GM12878 (cell line): ENCODE data around the gene C12orf56.

ENCODE experiments used
- BMI1 ChIP-seq: fragments of 450-650 bp; IDR thresholded peaks from 2 replicates; pipeline ENCODE4 v1.6.1; 2016; ENCODE audit warnings: mild to moderate bottlenecking, moderate library complexity, borderline replicate concordance
- CREM ChIP-seq: IDR thresholded peaks from 2 replicates; pipeline ENCODE4 v1.6.1; 2014; ENCODE audit warnings: antibody characterized with exemption, low read depth
- JUND ChIP-seq: IDR thresholded peaks from 2 replicates; pipeline ENCODE4 v1.6.1; 2012; ENCODE audit warnings: low read depth, mild to moderate bottlenecking, low read length, improper control_type of control experiment, moderate library complexity
- KDM1A ChIP-seq: fragments of 200-600 bp; sonication (generic); IDR thresholded peaks from 2 replicates; pipeline ENCODE4 v1.6.1; 2016; ENCODE audit warnings: borderline replicate concordance
- SIX5 ChIP-seq: IDR thresholded peaks from 2 replicates; pipeline ENCODE4 v1.6.1; 2011; ENCODE audit warnings: mild to moderate bottlenecking, low read depth, low read length, moderate library complexity; ENCODE audit not compliant: severe bottlenecking
- SPI1 ChIP-seq: IDR thresholded peaks from 2 replicates; pipeline ENCODE4 v1.6.1; 2011; ENCODE audit warnings: low read depth, mild to moderate bottlenecking, low read length, moderate library complexity, borderline replicate concordance; ENCODE audit not compliant: insufficient read depth
- TF ChIP-seq, protein P1 (sequence below): fragments of 450-650 bp; IDR thresholded peaks from 2 replicates; pipeline ENCODE4 v1.6.1; 2017; ENCODE audit warnings: mild to moderate bottlenecking
- TF ChIP-seq, protein P2 (sequence below): fragments of 450-650 bp; IDR thresholded peaks from 2 replicates; pipeline ENCODE4 v1.6.1; 2014; ENCODE audit warnings: mild to moderate bottlenecking
- TF ChIP-seq, protein P3 (sequence below), 3 experiments: IDR thresholded peaks in 2 of 3; conservative IDR thresholded peaks in 1 of 3; 2 replicates each; pipeline ENCODE4 v1.5.1; 2011; ENCODE audit warnings: low read depth in 3 of 3, low read length in 3 of 3, mild to moderate bottlenecking in 3 of 3, control low read depth in 2 of 3, moderate library complexity in 2 of 3, inconsistent platforms in 1 of 3, mixed read lengths in 1 of 3; ENCODE audit not compliant: control insufficient read depth in 2 of 3, insufficient read depth in 1 of 3; ENCODE audit errors: extremely low read depth in 1 of 3

DNA sequence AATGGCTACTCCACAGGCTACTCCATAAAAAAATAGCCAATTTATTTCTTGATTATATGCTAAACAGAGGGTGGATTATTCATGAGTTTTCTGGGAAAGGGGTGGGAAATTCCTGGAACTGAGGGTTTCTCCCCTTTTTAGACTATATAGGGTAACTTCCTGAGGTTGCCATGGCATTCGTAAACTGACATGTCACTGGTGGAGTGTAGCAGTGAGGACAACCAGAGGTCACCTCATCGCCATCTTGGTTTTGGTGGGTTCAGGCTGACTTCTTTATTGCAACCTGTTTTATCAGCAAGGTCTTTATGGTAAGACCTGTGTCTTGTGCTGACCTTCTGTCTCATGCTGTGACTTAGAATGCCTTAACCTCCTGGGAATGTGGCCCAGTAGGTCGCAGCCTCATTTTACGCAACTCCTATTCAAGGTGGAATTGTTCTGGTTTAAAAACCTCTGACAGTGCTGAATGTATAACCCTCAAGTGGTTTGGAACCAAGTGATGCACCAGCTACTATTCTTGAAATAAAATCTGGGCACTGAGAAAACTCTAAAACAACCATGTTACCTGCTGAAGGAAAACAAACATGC, 27.7 kb downstream of the C12orf56 start:
- TF ChIP-seq, protein P1, sequence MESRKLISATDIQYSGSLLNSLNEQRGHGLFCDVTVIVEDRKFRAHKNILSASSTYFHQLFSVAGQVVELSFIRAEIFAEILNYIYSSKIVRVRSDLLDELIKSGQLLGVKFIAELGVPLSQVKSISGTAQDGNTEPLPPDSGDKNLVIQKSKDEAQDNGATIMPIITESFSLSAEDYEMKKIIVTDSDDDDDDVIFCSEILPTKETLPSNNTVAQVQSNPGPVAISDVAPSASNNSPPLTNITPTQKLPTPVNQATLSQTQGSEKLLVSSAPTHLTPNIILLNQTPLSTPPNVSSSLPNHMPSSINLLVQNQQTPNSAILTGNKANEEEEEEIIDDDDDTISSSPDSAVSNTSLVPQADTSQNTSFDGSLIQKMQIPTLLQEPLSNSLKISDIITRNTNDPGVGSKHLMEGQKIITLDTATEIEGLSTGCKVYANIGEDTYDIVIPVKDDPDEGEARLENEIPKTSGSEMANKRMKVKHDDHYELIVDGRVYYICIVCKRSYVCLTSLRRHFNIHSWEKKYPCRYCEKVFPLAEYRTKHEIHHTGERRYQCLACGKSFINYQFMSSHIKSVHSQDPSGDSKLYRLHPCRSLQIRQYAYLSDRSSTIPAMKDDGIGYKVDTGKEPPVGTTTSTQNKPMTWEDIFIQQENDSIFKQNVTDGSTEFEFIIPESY, result no peak
- TF ChIP-seq SPI1 (no peak), SIX5 (no peak), KDM1A (no peak), JUND (no peak), CREM (no peak), BMI1 (no peak)
- TF ChIP-seq, protein P2, sequence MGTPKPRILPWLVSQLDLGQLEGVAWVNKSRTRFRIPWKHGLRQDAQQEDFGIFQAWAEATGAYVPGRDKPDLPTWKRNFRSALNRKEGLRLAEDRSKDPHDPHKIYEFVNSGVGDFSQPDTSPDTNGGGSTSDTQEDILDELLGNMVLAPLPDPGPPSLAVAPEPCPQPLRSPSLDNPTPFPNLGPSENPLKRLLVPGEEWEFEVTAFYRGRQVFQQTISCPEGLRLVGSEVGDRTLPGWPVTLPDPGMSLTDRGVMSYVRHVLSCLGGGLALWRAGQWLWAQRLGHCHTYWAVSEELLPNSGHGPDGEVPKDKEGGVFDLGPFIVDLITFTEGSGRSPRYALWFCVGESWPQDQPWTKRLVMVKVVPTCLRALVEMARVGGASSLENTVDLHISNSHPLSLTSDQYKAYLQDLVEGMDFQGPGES, result no peak
- TF ChIP-seq, protein P3, sequence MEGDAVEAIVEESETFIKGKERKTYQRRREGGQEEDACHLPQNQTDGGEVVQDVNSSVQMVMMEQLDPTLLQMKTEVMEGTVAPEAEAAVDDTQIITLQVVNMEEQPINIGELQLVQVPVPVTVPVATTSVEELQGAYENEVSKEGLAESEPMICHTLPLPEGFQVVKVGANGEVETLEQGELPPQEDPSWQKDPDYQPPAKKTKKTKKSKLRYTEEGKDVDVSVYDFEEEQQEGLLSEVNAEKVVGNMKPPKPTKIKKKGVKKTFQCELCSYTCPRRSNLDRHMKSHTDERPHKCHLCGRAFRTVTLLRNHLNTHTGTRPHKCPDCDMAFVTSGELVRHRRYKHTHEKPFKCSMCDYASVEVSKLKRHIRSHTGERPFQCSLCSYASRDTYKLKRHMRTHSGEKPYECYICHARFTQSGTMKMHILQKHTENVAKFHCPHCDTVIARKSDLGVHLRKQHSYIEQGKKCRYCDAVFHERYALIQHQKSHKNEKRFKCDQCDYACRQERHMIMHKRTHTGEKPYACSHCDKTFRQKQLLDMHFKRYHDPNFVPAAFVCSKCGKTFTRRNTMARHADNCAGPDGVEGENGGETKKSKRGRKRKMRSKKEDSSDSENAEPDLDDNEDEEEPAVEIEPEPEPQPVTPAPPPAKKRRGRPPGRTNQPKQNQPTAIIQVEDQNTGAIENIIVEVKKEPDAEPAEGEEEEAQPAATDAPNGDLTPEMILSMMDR (IDR thresholded peaks at IDR 0.05 in 2 of 3, conservative IDR thresholded peaks at IDR 0.05 in 1 of 3; ENCODE audit: control insufficient read depth in 2 of 3, extremely low read depth in 1 of 3, insufficient read depth in 1 of 3, low read depth in 3 of 3, low read length in 3 of 3), result no peak
